Activated T-cell treated with anti-CD3 and anti-CD28 coated beads, Interleukin-2, amount 50 U/mL, for 72 hours (primary cell): ENCODE data around the gene MRPL2. TPM values are rescaled to one million over a fixed set of nuclear protein-coding genes. Genes with fewer than 3 reads are reported as not detected.

ENCODE experiments used
- ATAC-seq, 2 donors: fragments of 150-1000 bp; cut with Tn5 transposase; replicated peaks in 1 of 2; 2 replicates each; pipeline ENCODE4 v1.10.0; 2021; ENCODE audit warnings: moderate library complexity in 2 of 2, mild to moderate bottlenecking in 1 of 2
- DNase-seq, 2 donors: peaks; one replicate each; pipeline ENCODE4 v3.0.0; 2021 to 2022; ENCODE audit warnings: mixed read lengths in 1 of 2
- H3K27ac Mint-ChIP-seq: one replicate; pipeline ENCODE4 v1.8.0; 2022; ENCODE audit warnings: mild to moderate bottlenecking, moderate library complexity, mixed read lengths
- H3K27me3 Mint-ChIP-seq: one replicate; pipeline ENCODE4 v1.8.0; 2022; ENCODE audit warnings: low read depth, mixed read lengths
- H3K36me3 Mint-ChIP-seq, 2 donors: one replicate each; pipeline ENCODE4 v1.8.0; 2022; ENCODE audit warnings: mixed read lengths in 2 of 2, mild to moderate bottlenecking in 1 of 2; ENCODE audit not compliant: insufficient read depth in 2 of 2
- H3K4me1 Mint-ChIP-seq: one replicate; pipeline ENCODE4 v1.8.0; 2022; ENCODE audit warnings: low read depth, mixed read lengths
- H3K4me3 Mint-ChIP-seq, 2 donors: one replicate each; pipeline ENCODE4 v1.8.0; 2022; ENCODE audit warnings: mild to moderate bottlenecking in 2 of 2, mixed read lengths in 2 of 2, moderate library complexity in 2 of 2
- H3K9me3 Mint-ChIP-seq, 2 donors: one replicate each; pipeline ENCODE4 v1.8.0; 2022; ENCODE audit warnings: mixed read lengths in 2 of 2
- total RNA-seq, 2 donors: library from RNA; stranded (reverse); gene quantifications; one replicate each; pipeline ENCODE4 v1.2.3, GENCODE V29; 2022

MRPL2 gene
- total RNA-seq, 2 donors from 2014 or later: 85.0 to 85.7 TPM

DNA sequence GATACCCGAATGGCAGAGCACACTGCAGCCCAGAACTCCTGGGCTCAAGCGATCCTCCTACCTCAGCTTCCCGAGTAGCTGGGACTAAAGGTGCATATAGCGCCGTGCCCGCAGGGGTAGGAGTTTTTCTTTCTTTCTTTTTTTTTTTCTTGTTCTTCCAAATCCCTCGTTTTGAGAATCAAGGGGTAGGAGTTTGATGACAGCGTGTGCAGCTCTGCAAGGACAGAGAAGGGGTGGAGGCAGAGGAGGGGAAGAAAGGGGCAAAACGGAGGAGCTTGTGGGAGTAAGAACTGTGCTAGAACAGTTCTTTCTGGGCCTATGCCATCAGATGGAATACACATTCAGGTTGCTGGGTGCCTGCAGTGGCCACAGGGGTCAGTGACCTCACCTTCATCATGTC lies 22.5 kb downstream of the MRPL2 start:
- H3K9me3 Mint-ChIP-seq: no peaks in the 10 kb centered on the region
- ATAC-seq (no peak), DNase-seq (no peak)
- H3K4me1 Mint-ChIP-seq: no peaks in the 10 kb centered on the region
- H3K36me3 Mint-ChIP-seq: peaks cover 2 to 13% of the 10 kb centered on the region in 2 donors
- H3K4me3 Mint-ChIP-seq: no peak overlapping the region
- H3K27me3 Mint-ChIP-seq: no peaks in the 10 kb centered on the region
- H3K27ac Mint-ChIP-seq: no peak overlapping the region

DNA sequence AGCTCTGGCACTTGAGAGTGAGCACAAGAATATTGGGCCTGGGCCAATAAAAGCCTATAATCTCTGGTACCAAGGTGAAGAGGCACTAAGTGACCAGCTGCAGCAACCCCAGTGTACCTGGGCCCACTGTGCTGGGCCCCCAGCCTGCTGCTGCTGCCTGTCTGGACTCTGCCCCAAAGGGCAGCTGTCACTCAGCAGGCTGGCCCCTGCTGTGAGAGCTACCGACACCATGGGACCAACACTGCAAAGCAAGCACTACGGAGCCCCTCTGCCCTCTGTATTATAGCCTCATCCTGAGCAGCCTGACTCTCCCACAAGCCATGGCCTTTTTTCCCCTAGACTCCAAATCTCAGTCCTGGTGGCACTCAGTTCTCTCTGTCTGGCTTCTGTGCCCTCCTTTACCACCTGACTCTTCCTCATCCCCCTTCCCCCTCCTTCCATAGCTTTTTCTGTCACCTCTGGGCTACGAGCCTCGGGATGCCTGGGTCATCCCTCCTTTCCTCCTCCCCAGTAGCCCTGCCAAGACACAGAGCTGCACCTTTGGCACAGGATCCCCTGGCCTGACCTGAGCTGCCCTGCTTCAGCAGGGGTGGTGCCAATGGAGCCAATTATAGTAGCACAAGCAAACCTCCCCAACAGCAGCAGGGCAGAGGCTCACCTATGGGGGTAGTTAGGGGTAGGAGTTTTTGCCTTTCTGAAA lies 23.6 kb downstream of the MRPL2 start:
- Mint-ChIP-seq H3K4me1 (no peaks in the 10 kb centered on the region), H3K27me3 (no peaks in the 10 kb centered on the region), H3K4me3 (no peak overlapping the region), H3K36me3 (peaks cover 4 to 12% of the 10 kb centered on the region in 2 donors), H3K9me3 (no peaks in the 10 kb centered on the region), H3K27ac (no peak overlapping the region)
- ATAC-seq (no peak), DNase-seq (no peak)

DNA sequence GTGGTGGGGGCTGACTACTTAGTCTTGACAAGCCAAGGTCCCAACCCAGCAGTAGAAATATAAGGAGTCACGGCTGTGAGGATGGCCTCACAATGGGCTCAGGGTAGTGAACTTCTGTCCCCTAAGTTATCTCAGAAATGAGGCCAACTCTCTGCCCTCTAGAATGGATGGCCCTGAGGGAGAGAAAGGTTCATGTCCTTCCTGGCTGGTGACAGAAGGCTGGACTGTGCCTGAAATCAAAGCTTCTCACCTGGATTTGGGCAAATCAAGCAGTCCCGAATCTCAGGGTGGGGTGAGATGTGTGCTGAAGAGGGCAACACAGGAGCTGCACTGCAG lies 25.1 kb downstream of the MRPL2 start:
- no peaks in the 10 kb centered on the region for H3K4me1 Mint-ChIP-seq
- no peak for DNase-seq
- no peaks in the 10 kb centered on the region for H3K9me3 Mint-ChIP-seq
- peaks cover 4 to 17% of the 10 kb centered on the region in 2 donors for H3K36me3 Mint-ChIP-seq
- no peak overlapping the region for H3K4me3 Mint-ChIP-seq
- peak overlapping the region; percentile 47 for H3K27ac Mint-ChIP-seq
- ATAC-seq: no peak
- H3K27me3 Mint-ChIP-seq: no peaks in the 10 kb centered on the region

DNA sequence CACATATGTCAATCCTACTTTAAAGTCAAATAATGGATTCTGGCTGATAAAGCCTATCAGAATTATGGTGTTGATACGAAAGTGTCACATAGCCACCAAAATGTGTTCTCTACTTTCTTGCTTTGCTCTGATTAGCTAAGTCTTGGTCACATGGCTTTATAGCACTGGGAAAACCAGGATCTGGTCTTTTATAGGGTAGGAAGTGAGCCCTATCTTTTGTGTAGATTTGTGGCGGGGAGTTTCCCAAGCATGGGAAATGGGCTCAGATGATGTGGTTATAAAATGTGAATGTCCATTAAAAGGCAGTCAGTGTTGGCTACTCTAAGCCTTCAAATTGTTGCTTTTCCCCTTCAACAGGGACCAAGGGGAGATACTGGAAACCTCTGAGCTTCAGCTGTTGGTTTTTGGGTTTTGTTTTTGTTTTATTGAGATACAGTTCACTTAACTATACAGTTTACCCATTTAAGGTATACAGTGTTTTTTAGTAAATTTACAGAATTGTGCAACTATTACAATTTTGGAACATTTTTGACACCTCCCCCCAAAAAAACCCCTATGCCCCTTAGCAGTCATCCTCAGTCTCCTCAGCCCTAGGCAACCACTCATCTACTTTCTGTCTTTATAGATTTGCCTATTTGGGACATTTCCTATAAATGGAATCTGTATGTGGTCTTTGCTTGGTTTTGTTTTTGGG lies 25.6 kb downstream of the MRPL2 start:
- Mint-ChIP-seq H3K4me1 (no peaks in the 10 kb centered on the region), H3K27ac (peak overlapping the region; percentile 47), H3K27me3 (no peaks in the 10 kb centered on the region), H3K9me3 (no peaks in the 10 kb centered on the region), H3K4me3 (no peak overlapping the region), H3K36me3 (peaks cover 4 to 17% of the 10 kb centered on the region in 2 donors)
- DNase-seq: no peak
- ATAC-seq: no peak

DNA sequence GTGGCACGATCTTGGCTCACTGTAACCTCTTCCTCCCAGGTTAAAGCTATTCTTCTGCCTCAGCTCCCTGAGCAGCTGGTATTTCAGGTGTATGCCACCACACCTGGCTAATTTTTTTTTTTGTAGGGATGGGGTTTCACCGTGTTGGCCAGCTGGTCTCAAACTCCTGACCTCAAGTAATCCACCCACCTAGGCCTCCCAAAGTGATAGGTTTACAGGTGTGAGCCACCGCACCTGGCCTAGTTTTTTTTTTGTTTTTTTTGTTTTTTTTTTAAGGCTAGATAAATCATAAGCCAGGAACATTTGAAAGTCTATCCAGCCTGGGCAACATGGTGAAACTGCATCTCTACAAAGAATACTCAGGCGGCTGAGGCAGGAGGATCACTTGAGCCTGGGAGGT lies 26.9 kb downstream of the MRPL2 start:
- Mint-ChIP-seq H3K4me1 (no peaks in the 10 kb centered on the region), H3K27me3 (no peaks in the 10 kb centered on the region), H3K4me3 (no peak overlapping the region), H3K9me3 (no peaks in the 10 kb centered on the region), H3K36me3 (peaks cover 7 to 19% of the 10 kb centered on the region in 2 donors), H3K27ac (no peak overlapping the region)
- ATAC-seq (no peak), DNase-seq (no peak)

DNA sequence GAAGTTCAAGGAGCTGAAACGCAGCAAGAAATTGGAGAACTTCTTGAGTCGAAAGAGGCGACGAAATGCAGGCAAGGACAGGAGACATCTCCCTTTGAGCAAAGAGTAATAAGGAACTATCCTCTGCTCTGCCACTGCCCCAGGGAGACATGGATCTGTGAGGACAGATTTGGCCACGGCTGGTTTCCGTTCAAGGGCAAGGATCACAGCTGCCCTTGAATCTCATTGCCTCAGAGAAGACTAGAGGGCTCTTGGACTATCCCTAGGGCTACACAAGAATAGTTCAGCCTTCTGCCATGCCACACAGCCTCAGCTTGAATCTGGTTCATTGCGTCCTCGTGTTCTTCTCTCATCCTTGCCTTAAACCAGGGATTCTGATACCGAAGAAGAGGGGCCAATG lies 30.1 kb downstream of the MRPL2 start:
- DNase-seq: no peak
- Mint-ChIP-seq H3K36me3 (peaks cover 18 to 30% of the 10 kb centered on the region in 2 donors), H3K27ac (no peak overlapping the region), H3K4me1 (peaks cover 9% of the 10 kb centered on the region), H3K9me3 (no peaks in the 10 kb centered on the region), H3K27me3 (no peaks in the 10 kb centered on the region), H3K4me3 (no peak overlapping the region)
- ATAC-seq: no peak

GRCh38 chr6:43026365-43026764 lies 32.9 kb downstream of the MRPL2 start:
- H3K27me3 Mint-ChIP-seq: no peaks in the 10 kb centered on the region
- no peak for DNase-seq
- H3K27ac Mint-ChIP-seq: no peak overlapping the region
- no peak for ATAC-seq
- H3K36me3 Mint-ChIP-seq: peaks cover 17 to 28% of the 10 kb centered on the region in 2 donors
- H3K9me3 Mint-ChIP-seq: no peaks in the 10 kb centered on the region
- peaks cover 26% of the 10 kb centered on the region for H3K4me1 Mint-ChIP-seq
- no peak overlapping the region for H3K4me3 Mint-ChIP-seq

- Mint-ChIP-seq H3K4me1 (peaks cover 36% of the 10 kb centered on the region), H3K36me3 (peaks cover 17 to 29% of the 10 kb centered on the region in 2 donors), H3K27me3 (no peaks in the 10 kb centered on the region), H3K9me3 (no peaks in the 10 kb centered on the region), H3K4me3 (peak overlapping the region; percentile 37 to 53), H3K27ac (peak overlapping the region; percentile 24)
- peak; percentile 22 to 42 for ATAC-seq
- no peak for DNase-seq
Observed at GRCh38 chr6:43024436-43024835, 34.8 kb downstream of the MRPL2 start.

- Mint-ChIP-seq H3K27me3 (no peaks in the 10 kb centered on the region), H3K4me1 (peaks cover 48% of the 10 kb centered on the region), H3K9me3 (no peaks in the 10 kb centered on the region), H3K4me3 (peak within 1 kb of the TSS; percentile 93 to 95), H3K36me3 (peaks cover 15 to 31% of the 10 kb centered on the region in 2 donors), H3K27ac (peak within 1 kb of the TSS; percentile 80)
- DNase-seq: peak; percentile 72 to 79
- ATAC-seq: peak; percentile 87 to 90
Observed at GRCh38 chr6:43021270-43022047, 37.8 kb downstream of the MRPL2 start, which contains the start of gene RRP36. TSS of gene RRP36 (plus strand) at chr6:43021623. CDS start at chr6:43021655, 32 bp downstream.

GRCh38 chr6:43020847-43021246 lies 38.4 kb downstream of the MRPL2 start:
- no peak overlapping the region for H3K27ac Mint-ChIP-seq

DNA sequence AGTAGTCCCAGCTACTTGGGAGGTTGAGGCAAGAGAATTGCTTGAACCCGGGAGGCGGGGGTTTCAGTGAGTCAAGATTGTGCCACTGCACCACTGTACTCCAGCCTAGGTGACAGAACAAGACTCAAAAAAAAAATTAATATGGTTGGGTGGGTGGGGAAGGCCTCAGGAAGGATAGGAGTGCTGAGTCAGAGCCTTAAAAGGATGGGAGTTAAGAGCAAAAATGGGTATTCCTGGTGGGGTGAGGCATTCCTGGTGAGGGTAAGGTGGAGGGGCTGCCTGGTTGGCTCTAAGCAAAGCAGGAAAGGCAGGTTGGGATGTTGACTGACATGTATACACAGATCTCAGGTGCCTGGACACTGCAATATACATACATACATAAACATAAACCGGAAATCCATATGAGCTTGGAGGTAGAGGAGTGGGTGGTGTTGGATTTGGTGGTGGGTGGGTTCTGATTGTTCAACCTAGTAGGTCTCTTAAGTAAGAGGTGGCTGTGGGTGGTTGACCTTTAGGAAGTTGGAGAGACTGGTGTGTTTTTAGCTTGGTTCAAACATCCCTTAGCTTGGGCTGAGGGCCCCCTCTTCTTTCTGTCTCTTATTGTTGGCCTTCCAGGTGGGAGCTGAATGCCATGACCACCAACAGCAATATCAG lies 39.1 kb downstream of the MRPL2 start:
- DNase-seq (no peak), ATAC-seq (no peak)
- peak overlapping the region; percentile 24 for H3K27ac Mint-ChIP-seq
- H3K4me1 Mint-ChIP-seq: peaks cover 55% of the 10 kb centered on the region
- peaks cover 12 to 25% of the 10 kb centered on the region in 2 donors for H3K36me3 Mint-ChIP-seq
- peak overlapping the region; percentile 18 to 37 for H3K4me3 Mint-ChIP-seq
- H3K9me3 Mint-ChIP-seq: no peaks in the 10 kb centered on the region
- no peaks in the 10 kb centered on the region for H3K27me3 Mint-ChIP-seq

More at GRCh38 chr6:43020847-43021246, 38.4 kb downstream of the MRPL2 start:
- no peaks in the 10 kb centered on the region for H3K9me3 Mint-ChIP-seq
- H3K4me1 Mint-ChIP-seq: peaks cover 54% of the 10 kb centered on the region
- H3K36me3 Mint-ChIP-seq: peaks cover 13 to 29% of the 10 kb centered on the region in 2 donors
- ATAC-seq (no peak), DNase-seq (no peak)
- no peaks in the 10 kb centered on the region for H3K27me3 Mint-ChIP-seq
- peak overlapping the region; percentile 65 to 86 for H3K4me3 Mint-ChIP-seq

DNA sequence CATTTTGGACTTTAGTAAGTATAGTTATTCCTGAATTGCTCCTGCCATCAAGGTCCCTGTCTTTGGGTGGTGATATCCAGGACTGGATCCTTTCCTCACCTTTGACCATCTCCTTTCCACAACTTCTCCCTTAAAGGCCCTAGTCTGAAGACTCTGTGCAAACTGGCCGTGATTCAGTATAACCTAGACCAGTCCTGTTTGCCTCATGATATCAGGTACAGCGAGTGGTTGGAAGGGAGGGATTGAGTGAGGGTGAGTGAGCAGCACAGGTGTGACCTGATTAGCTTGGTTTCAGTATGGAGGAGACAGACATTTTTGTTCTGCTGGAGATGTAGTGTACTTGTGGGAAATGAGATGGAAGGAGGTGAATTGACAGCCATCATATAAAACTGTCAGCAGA lies 40.1 kb downstream of the MRPL2 start:
- Mint-ChIP-seq H3K9me3 (no peaks in the 10 kb centered on the region), H3K4me1 (peaks cover 55% of the 10 kb centered on the region), H3K27ac (no peak overlapping the region), H3K4me3 (no peak overlapping the region), H3K36me3 (peaks cover 5 to 19% of the 10 kb centered on the region in 2 donors), H3K27me3 (no peaks in the 10 kb centered on the region)
- DNase-seq: no peak
- ATAC-seq: no peak

DNA sequence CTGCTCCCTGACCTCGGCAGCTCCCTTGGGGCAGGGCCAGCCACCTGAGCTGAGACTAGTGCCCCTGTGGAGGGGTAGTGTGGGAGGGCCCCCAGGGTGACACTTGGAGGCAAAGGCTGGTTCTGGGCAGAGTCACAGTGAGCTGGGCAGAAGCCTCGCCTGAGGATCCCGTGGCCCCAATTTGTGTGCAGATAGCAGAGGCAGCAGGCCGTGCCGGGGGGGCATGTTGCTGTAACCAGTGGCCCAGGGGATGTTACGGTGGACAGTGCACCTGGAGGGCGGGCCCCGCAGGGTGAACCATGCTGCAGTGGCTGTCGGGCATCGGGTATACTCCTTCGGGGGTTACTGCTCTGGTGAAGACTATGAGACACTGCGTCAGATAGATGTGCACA lies 42.3 kb downstream of the MRPL2 start:
- ATAC-seq: no peak
- Mint-ChIP-seq H3K4me3 (no peak overlapping the region), H3K27ac (no peak overlapping the region), H3K27me3 (no peaks in the 10 kb centered on the region), H3K36me3 (peaks cover 4 to 17% of the 10 kb centered on the region in 2 donors), H3K9me3 (no peaks in the 10 kb centered on the region), H3K4me1 (peaks cover 58% of the 10 kb centered on the region)
- no peak for DNase-seq
